Spleen (tissue), 7 donors: ENCODE data around the gene COL4A1.

Experiments
- POLR2A ChIP-seq, 3 donors: fragments of 450-650 bp; IDR thresholded peaks; one replicate each; pipeline ENCODE4 v1.5.1; 2017; ENCODE audit warnings: antibody characterized with exemption in 3 of 3, mild to moderate bottlenecking in 1 of 3
- TF ChIP-seq, protein P1 (sequence below), 11 experiments: fragments of 200-600 bp in 7 of 11; fragments of 450-650 bp in 4 of 11; sonication (generic) in 4 of 11; IDR thresholded peaks in 8 of 11; conservative IDR thresholded peaks in 3 of 11; 1 replicate in 7 of 11; 2 replicates in 4 of 11; pipeline versions ENCODE4 v1.4.0 to v1.8.0; 2016 to 2021; ENCODE audit warnings: antibody characterized with exemption in 11 of 11, inconsistent platforms in 4 of 11, mild to moderate bottlenecking in 1 of 11
- donor health status: DM: no; HTN: no; CAD: no; lungs with moderate emphysema.
- donor health status: DM: no; HTN: no; CAD: no.
- donor health status: DM: no; HTN: no; CAD: no.

- TF ChIP-seq, protein P1, sequence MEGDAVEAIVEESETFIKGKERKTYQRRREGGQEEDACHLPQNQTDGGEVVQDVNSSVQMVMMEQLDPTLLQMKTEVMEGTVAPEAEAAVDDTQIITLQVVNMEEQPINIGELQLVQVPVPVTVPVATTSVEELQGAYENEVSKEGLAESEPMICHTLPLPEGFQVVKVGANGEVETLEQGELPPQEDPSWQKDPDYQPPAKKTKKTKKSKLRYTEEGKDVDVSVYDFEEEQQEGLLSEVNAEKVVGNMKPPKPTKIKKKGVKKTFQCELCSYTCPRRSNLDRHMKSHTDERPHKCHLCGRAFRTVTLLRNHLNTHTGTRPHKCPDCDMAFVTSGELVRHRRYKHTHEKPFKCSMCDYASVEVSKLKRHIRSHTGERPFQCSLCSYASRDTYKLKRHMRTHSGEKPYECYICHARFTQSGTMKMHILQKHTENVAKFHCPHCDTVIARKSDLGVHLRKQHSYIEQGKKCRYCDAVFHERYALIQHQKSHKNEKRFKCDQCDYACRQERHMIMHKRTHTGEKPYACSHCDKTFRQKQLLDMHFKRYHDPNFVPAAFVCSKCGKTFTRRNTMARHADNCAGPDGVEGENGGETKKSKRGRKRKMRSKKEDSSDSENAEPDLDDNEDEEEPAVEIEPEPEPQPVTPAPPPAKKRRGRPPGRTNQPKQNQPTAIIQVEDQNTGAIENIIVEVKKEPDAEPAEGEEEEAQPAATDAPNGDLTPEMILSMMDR (IDR thresholded peaks at IDR 0.05 in 8 of 11, conservative IDR thresholded peaks at IDR 0.05 in 3 of 11), result no peak
- no peak for TF ChIP-seq POLR2A (IDR thresholded peaks at IDR 0.05)
Observed at GRCh38 chr13:110110783-110111182, 196.2 kb downstream of the COL4A1 start.
